Testis (tissue), 2 donors: ENCODE measurements around the gene RNF40.

Source experiments
- CTCF ChIP-seq, 3 experiments: fragments of 450-650 bp in 2 of 3; fragments of 200-600 bp in 1 of 3; sonication (generic) in 1 of 3; IDR thresholded peaks; one replicate each; pipeline ENCODE4 v1.5.1; 2016 to 2019; ENCODE audit warnings: antibody characterized with exemption in 3 of 3, mild to moderate bottlenecking in 2 of 3, moderate library complexity in 1 of 3
- POLR2A ChIP-seq: fragments of 450-650 bp; IDR thresholded peaks from one replicate; pipeline ENCODE4 v1.6.1; 2017; ENCODE audit warnings: antibody characterized with exemption, mild to moderate bottlenecking, moderate library complexity

GRCh38 chr16:30722916-30723315 is 39.2 kb upstream of the RNF40 start:
- TF ChIP-seq POLR2A (no peak), CTCF (IDR thresholded peaks at IDR 0.05) (no peak)
